SK-N-SH treated with all-trans-retinoic acid at 6 μM for 48 hours (cell line): ENCODE results near the gene KLF3.

Source experiments
- BACH2 ChIP-seq: fragments of 250-450 bp; sonication (Bioruptor Pico); IDR thresholded peaks from 2 replicates; pipeline ENCODE4 v1.9.0; 2021; ENCODE audit warnings: mild to moderate bottlenecking, borderline replicate concordance
- OSR1 ChIP-seq: fragments of 250-450 bp; sonication (Bioruptor Pico); IDR thresholded peaks from 2 replicates; pipeline ENCODE4 v1.8.0; 2022; ENCODE audit warnings: moderate library complexity, mild to moderate bottlenecking, inconsistent platforms
- PPARA ChIP-seq: fragments of 250-450 bp; sonication (Bioruptor Pico); IDR thresholded peaks from 2 replicates; pipeline ENCODE4 v1.5.0; 2020; ENCODE audit warnings: mild to moderate bottlenecking, borderline replicate concordance
- ZC3H10 ChIP-seq: fragments of 250-450 bp; sonication (Bioruptor Pico); IDR thresholded peaks from 2 replicates; pipeline ENCODE4 v1.5.1; 2021; ENCODE audit warnings: mild to moderate bottlenecking, moderate library complexity
- ZNF70 ChIP-seq: fragments of 450-650 bp; formaldehyde crosslinking; IDR thresholded peaks from 2 replicates; pipeline ENCODE4 v1.5.0; 2020; ENCODE audit warnings: mild to moderate bottlenecking, moderate library complexity
- TF ChIP-seq, protein P1 (sequence below): fragments of 250-450 bp; sonication (Bioruptor Pico); IDR thresholded peaks from 2 replicates; pipeline ENCODE4 v1.8.0; 2020; ENCODE audit warnings: mild to moderate bottlenecking, moderate library complexity, borderline replicate concordance

DNA sequence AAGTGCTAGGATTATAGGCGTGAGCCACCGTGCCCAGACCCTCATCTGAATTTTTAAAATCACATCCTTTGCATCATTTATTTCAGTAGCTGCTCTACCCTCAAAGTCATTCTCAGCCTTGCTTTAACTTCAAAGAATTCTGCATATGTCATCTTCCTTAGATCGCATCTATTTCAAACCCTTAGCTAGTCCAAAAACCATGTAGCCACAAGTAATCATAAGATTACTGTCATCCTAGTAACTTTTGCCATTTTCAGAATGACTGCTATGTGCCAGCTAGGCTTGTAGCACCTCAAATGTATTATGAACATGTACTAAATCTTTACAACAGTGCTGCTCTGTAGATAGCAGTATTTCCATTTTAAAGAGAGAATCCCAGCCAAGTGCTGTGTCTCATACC lies 45.5 kb upstream of the KLF3 start:
- TF ChIP-seq BACH2 (CRISPR knock-in tag) (no peak), OSR1 (no peak), ZC3H10 (CRISPR knock-in tag) (no peak), PPARA (CRISPR knock-in tag) (no peak), ZNF70 (CRISPR knock-in tag) (no peak)
- TF ChIP-seq, protein P1, sequence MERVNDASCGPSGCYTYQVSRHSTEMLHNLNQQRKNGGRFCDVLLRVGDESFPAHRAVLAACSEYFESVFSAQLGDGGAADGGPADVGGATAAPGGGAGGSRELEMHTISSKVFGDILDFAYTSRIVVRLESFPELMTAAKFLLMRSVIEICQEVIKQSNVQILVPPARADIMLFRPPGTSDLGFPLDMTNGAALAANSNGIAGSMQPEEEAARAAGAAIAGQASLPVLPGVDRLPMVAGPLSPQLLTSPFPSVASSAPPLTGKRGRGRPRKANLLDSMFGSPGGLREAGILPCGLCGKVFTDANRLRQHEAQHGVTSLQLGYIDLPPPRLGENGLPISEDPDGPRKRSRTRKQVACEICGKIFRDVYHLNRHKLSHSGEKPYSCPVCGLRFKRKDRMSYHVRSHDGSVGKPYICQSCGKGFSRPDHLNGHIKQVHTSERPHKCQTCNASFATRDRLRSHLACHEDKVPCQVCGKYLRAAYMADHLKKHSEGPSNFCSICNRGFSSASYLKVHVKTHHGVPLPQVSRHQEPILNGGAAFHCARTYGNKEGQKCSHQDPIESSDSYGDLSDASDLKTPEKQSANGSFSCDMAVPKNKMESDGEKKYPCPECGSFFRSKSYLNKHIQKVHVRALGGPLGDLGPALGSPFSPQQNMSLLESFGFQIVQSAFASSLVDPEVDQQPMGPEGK (CRISPR knock-in tag): no peak
